Esophagus squamous epithelium (tissue), 4 donors: ENCODE data around the gene PTPRN2.

Experiments
- POLR2A ChIP-seq, 4 donors: fragments of 450-650 bp; IDR thresholded peaks; one replicate each; pipeline ENCODE4 v1.6.1; 2017; ENCODE audit warnings: antibody characterized with exemption in 4 of 4, mild to moderate bottlenecking in 4 of 4, moderate library complexity in 3 of 4
- TF ChIP-seq, protein P1 (sequence below), 6 experiments: fragments of 450-650 bp in 4 of 6; fragments of 200-600 bp in 2 of 6; sonication (generic) in 2 of 6; IDR thresholded peaks; one replicate each; pipeline ENCODE4 v1.5.1; 2016 to 2019; ENCODE audit warnings: antibody characterized with exemption in 6 of 6, mild to moderate bottlenecking in 4 of 6, moderate library complexity in 4 of 6

DNA sequence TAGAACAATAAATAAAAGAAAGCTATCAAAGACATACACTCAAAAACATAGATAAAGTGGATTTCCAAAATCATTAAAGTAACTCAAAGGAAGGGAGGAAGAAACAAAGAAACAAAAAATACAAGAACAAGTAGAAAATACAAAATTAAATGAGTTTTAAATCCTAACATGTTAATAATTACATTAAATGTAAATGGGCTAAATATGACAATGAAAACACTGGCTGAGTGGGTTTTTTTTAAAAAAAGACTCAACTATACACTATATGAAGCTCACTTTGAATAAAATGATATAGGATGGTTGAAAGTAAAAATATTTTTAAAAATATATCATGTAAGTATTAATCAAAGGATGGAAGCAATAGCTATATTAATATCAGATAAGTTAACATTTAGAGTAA is 371.4 kb downstream of the PTPRN2 start:
- TF ChIP-seq, protein P1, sequence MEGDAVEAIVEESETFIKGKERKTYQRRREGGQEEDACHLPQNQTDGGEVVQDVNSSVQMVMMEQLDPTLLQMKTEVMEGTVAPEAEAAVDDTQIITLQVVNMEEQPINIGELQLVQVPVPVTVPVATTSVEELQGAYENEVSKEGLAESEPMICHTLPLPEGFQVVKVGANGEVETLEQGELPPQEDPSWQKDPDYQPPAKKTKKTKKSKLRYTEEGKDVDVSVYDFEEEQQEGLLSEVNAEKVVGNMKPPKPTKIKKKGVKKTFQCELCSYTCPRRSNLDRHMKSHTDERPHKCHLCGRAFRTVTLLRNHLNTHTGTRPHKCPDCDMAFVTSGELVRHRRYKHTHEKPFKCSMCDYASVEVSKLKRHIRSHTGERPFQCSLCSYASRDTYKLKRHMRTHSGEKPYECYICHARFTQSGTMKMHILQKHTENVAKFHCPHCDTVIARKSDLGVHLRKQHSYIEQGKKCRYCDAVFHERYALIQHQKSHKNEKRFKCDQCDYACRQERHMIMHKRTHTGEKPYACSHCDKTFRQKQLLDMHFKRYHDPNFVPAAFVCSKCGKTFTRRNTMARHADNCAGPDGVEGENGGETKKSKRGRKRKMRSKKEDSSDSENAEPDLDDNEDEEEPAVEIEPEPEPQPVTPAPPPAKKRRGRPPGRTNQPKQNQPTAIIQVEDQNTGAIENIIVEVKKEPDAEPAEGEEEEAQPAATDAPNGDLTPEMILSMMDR (IDR thresholded peaks at IDR 0.05) = no peak
- TF ChIP-seq POLR2A (IDR thresholded peaks at IDR 0.05) = no peak
